Effector CD8-positive, alpha-beta T cell (primary cell): Measurements from ENCODE around the gene PRSS33.

Source experiments
- DNase-seq: peaks from one replicate; lab custom pipeline; 2025; lab: John Stamatoyannopoulos, UW

PRSS33 gene

DNA sequence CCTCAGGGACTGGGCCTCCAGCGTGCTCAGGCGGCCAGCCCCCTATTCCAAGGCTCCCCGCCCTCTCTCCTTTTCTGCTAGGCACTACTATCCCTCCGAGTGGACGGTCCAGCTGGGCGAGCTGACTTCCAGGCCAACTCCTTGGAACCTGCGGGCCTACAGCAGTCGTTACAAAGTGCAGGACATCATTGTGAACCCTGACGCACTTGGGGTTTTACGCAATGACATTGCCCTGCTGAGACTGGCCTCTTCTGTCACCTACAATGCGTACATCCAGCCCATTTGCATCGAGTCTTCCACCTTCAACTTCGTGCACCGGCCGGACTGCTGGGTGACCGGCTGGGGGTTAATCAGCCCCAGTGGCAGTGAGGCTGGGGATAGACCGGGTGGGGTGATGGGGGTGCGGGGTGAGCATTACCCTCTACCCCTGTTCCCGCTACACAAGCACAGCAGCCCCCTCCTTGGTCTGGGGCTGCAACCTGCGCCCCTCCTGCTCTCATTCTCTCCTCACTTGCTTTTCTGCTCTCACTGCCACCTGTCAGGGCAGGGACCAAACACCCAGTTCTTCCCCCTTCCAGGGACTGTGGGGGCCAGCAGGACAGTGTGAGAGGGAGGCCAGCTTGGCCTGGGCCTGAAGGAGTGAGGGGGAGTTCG is 12.0 kb upstream of the PRSS33 start:
- DNase-seq = no peak

DNA sequence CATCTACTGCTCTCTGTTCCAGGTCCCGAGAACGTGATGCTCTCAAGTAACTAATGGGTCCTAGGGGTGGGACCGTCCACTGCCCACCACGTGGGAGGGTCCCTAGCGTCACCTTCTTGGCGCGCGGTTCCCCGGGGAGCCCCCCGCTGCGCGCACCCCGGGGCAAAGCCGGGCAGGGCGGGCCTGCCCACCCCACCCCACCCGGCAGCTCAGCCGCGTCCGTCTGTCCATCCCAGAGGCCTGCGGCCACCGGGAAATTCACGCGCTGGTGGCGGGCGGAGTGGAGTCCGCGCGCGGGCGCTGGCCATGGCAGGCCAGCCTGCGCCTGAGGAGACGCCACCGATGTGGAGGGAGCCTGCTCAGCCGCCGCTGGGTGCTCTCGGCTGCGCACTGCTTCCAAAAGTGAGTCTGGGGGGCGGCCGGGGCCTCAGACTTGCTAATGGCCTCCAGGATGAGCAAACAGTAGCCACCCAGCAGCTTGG is 11.4 kb upstream of the PRSS33 start:
- no peak for DNase-seq

DNA sequence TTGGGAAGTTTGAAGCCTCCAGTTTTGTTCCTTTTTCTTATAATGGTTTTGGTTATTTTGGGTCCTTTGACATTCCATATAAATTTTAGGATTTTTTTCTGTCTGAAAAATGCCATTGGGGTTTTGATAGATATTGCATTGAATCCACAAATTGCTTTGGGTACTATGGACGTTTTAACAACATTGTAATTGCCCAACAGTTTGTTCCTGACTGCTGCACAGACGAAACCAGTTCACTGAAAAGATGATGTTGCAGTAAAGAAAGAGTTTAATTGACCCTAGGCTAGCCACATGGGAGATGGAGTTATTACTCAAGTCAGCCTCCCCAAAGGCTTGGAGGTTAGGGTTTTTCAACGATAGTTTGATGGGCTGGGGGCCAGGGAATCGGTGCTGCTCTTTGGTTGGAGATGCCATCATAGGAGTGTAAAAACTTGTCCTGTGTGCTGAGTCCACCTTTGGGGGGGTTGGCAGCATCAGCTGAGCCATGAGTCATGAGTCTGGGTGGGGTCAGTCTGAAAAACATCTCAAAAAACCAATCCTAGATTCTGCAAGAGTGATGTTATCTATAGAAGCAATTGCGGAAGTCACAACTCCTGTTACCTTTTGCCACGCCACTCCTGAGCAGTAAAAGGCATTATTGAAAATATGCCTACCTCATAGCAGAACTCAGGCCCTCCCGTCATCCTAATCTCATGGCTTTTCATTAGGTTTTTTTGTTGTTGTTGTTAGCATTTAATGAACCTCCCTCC is 8.2 kb upstream of the PRSS33 start:
- DNase-seq = no peak

DNA sequence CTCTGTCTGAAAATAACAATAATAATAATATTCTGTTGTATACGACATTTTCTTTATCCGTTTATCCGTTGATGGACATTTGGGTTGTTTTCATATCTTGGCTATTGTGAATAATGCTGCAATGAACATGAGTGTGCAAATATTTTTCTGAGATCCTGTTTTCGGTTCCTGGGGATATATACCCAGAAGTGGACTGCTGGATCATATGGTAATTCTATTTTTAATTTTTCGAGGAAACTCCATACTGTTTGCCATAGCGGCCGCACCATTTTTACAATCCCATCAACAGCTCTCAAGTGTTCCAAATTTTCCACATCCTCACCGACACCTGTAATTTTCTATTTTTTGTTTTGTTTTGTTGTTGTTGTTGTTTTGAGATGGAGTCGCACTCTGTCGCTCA is 5.6 kb upstream of the PRSS33 start:
- no peak for DNase-seq

DNA sequence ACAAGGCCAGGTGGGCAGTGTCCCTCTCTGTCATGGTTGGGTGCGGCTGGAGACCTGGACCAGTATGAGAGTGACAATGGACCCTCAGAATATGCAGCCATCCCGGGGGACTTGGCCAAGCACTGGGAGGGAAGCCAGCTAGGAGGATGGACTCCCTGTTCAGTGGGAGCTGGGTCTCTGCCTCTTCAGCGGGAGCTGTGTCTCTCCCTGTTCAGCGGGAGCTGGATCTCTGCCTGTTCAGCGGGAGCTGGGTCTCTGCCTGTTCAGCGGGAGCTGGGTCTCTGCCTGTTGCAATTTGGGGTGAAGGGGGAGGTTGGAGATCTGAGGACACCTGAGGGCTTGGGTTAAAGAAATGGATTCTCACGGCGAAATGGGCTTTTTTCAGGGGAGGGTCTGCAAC is 3.8 kb upstream of the PRSS33 start:
- DNase-seq = no peak

DNA sequence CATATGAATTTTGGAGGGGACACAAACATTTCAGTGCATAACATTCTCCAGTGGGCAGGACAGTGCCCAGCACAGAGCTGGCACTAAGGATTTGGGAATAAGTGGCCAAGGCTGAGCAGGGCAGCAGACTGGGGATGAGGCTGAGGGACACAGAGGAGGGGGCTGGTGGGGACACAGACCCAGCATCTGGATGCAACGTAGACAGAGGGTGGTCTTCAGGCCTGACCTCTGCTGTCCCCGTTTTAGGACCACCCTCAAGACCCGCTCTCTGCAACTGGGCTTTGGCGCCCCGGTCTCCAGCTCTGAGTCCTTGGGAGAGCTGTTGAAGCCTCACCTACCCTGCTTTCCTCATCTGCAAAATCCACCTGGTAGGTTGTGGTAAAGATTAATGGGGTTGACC is 3.3 kb upstream of the PRSS33 start:
- no peak for DNase-seq

DNA sequence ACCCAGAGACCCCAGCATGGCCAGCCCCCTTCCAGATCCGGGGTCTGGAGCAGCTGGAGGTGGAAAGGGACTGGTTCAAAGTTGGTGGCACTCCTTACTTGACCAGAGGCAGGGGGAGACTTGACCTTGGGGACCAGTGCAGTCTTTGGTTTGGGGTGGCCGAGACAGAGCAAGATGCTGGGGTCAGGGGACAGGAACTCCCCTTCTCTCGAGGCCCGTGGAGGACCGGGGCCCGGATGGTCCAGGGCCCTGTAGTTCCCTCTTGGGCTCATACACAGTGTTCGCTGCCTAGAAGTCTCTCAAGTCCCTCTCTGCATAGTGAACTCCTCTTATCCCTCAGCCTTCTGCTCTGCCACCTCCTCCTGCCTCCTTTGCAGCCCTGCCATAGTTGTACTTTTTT is 601 bp upstream of the PRSS33 start:
- DNase-seq = no peak

DNA sequence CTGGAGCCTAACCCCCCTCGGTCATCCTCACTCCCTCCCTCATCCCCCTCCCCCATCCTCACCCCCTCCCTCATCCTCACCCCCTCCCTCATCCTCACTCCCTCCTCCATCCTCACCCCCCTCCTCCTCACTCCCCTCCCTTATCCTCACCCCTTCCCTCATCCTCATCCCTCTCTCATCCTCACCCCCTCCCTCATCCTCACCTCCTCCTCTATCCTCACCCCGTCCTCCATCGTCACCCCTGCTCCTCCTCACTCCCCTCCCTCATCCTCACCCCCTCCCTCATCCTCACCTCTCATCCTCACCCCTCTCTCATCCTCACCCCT is 571 bp downstream of the PRSS33 start:
- no peak for DNase-seq

DNA sequence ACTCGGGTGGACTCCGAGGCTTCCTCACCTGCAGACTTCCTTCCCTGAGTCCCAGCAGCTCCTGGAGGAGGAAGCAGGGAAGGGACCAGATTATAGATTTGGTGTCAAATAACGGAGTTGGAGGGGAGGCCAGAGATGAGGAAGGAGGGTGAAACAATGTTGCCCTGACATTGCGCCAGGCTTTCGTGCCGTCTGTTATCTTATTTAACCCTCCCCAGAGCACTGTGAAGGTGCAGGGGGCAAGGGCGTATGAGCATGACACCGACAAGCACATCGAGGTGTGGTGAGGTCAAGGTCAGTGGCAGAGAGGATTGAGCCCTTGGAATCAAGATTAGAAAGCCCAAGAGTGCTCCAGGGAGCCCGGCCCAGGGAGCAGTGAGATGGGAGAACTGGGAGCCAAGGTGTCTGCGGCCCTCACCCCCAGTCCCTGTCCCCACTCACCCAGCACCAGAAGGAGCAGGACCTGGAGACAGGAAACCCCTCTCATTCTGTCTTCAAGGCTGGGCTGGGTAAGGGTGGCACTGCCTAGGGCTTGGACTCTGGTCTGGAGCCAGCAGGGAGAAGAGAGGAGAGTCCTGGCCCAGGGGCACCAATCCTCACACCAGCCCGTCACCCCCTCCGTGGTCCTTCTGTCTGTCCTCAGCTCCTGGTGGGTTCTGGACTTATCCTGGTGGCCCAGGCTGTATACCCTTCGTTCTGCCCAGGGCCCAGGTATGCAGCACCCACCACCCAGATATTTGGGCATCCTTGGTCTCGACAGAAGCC is 1.1 kb downstream of the PRSS33 start:
- no peak for DNase-seq

DNA sequence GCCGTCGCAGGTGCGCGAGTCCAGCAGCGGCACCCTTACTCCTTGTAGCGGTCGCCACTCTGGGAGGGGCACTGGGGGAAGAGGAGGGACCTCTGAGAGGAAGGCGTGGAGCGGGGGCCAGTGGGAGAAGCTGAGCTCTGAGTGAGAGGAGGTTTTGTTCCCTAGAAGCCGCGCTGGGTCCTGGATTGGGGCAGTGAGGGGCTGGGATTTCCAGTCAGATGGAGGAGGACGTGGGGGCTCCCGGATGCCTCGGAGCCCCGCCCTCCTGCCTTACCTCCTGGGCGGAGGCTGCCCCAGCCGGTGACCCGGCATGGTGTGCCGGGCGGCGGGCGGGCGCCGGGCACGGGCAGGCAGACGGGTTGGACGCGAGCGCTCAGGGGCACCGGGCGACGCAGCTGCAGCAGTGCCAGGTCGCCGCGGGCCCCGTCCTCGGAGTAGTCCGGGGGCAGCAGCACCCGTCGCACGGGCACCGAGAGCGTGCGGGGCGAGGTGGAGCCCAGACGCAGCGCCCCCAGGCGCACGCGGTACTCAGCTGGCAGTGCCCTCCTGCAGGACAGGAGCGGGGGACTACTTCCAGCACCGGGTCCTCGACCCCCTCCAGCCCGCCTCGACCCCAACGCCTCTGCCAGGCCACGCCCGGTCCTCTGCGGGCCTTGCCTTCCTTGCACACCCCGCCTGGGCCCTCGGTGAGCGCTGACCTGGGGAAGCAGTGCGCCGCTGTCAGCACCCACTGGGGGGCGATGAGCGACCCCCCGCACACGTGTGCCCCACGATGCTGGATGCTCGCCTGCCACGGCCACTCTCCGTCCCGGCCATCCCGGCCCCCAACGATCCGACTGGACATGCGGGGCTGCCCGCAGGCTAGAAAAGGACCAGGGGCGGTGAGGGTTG is 2.0 kb downstream of the PRSS33 start:
- DNase-seq = no peak

DNA sequence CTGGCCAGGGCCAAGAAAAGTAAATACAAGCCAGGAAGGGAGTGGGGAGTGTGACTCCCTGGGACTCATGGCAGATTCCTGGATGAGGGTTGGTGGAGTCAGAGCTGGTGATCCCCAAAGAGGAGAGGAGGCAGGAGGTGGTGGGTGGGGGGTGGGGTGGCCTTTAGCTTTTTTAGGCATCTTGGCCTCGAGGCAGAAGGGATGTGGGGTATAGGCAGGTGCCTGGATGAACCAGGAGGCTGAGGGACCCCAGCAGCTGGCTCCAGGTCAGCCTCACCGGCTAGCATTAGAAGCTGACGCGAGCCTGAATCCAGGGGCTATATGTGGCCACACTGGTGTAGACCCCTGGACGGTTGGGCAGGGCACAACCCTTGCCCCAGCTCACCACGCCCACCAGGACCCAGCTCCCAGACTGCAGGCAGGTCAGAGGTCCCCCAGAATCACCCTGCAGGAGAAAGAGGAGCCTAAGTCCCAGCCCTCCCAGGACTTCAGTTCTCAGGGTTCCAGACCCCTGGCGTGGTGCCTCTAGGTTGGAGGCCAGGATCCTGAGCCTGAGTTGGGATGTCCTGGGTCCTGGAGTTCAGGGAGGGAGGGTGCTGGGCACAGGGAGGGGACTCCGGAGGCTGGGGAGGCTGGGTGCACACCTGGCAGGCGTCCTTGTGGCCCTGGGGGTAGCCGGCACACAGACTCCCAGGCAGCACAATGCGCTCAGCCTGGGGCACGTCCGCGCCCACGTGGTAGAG is 2.8 kb downstream of the PRSS33 start:
- DNase-seq = no peak

DNA sequence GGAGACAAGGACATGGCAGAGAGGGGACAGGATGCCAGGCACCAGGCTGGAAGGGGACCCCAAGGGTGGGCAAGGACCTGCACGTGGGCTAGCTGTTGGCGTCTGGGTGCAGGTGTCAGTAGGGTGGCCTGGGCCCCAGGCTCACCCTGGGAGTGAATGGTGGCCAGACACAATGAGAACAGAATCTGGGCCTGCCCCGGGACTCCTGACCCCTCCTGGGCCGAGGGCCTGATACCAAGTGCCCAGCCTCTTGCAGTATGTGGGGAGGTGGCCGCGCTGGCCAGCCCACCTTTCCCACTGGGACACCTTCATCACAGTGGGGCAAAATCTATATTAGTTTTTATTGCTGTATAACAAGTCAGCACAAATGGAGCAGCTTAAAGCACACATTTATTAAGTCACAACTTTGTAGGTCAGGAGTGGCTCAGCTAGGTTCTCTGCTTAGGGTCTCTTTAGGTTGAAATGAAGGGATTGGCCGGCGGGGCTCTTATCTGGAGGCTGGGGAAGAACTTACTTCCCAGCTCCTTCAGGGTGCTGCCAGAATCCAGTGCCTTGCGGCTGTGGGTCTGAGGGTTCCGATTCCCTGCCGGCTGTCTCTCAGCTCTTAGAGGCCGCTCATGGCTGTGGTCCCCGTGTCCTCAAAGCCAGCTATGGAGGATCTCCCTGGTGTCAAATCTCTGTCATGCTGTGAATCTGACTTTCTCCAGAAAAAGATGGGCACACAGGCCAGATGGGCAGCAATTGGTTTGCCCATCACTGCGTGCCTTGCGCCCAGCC is 3.6 kb downstream of the PRSS33 start:
- DNase-seq = no peak

DNA sequence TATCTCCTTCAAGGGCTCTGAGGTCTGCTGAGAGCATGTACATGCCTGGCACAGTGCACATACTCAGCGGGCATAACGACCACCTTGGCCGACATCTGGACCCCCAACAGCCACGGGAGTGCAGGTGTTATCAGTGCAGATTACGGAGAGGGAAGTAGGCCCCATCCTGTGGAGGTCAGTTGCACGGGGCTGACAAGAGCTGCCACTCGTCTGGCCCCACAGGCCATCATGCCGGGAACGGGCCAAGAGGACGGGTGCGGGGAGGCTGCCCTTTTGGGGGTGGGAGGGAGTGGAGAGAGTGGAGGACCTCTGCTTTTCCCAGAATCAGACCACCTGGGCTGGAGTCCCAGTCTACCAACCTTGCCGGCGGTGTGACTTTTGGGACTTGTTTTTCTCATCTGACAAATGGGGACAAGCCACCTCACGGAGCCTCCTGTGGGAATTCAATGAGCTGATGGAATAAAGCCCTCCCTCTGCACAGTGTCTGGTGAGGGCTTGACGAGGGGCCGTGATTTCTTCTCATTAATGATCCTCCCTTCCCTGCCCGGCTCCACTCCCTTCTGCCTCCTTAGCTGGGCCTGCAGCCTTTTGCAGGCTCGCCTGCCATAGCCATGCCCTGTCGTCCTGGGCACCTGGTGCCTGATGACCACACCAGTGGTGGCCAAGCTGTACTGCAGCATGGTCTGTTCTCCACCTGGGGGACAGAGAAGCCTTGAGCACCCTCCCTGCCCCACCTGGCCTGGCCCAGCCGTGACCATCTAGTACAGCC is 4.6 kb downstream of the PRSS33 start:
- DNase-seq = no peak

DNA sequence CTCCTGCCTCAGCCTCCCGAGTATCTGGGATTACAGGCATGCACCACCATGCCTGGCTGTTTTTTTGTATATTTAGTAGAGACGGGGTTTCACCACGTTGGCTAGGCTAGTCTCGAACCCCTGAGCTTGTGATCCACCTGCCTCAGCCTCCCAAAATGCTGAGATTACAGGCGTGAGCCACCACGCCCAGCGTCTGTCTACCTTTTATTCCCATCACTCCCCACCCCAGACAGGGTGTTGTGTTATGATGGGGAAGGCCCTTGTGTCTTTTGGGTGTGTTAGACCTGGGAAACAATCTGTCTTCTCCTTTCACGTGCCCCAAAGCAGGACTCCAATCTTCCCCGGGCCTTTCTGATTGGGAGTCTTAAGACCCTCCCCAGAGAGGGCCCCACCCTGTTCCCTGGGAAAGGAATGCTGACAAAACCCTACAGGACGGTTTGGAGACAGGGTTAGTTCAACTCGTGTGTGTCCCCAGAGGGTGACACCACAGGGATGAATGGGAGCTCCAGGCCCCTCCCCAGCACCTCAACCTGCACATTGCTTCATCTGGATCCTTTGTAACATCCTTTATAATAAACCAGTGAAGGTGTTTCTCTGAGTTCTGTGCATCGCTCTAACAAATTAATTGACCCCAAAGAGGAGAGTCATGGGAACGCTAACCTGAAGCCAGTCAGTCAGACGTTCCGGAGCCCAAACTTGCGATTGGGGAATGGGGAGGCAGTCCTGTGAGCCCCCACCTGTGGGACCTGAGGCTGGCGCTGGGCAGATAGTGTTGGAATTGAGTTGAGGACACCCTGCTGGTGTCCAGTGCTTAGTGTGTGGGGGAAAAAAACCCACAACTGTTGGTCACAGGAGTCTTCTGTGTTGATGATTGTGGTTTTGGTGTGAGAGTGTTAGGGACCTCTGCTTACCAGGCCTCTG is 7.1 kb downstream of the PRSS33 start:
- no peak for DNase-seq

DNA sequence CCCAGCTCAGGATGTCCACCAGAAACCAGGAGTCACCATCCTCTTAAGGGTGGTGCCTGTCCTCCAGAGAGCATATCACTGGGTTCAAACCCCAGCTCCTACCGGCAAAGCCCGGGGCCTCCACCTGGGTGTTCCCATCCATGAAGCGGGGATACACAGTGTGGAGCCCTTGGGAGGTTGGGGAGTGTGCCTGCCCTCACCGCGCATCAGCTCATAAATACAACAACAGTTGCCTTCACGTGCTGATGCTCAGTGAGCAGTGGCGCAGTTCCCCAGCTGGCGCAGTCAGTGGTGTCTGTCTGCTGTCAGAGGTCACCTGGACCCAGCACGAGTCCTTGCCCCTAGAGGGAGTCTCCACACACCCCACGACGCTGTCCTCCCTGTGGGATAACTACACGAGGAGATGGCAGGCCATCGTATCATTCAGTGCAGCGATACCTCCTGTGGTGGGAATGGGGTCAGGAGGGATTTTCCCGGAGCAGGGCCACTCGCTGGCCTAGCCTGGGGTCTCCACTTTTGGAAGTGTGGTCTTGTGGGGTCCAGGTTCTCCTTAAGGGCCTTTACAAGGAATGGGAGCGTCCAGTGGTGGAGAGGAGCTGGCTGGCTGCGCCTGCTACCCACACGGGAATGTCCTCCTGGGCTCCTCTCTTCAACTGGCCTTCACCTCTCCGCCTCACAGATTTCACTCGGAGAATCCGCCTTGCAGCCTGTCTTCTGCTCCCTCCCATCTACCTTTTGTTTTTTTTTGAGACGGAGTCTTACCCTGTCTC is 8.0 kb downstream of the PRSS33 start:
- DNase-seq = no peak

DNA sequence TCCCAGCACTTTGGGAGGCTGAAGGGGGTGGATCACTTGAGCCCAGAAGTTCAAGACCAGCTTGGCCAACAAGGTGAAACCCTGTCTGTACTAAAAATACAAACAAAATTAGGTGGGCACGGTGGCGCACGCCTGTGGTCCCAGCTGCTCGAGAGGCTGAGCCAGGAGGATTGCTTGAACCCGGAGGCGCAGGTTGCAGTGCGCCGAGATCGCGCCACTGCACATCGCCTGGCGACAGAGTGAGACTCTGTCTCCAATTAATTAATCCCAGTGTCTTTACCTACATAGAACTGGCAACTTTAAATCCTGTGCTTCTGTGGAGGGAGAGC is 8.8 kb downstream of the PRSS33 start:
- no peak for DNase-seq

DNA sequence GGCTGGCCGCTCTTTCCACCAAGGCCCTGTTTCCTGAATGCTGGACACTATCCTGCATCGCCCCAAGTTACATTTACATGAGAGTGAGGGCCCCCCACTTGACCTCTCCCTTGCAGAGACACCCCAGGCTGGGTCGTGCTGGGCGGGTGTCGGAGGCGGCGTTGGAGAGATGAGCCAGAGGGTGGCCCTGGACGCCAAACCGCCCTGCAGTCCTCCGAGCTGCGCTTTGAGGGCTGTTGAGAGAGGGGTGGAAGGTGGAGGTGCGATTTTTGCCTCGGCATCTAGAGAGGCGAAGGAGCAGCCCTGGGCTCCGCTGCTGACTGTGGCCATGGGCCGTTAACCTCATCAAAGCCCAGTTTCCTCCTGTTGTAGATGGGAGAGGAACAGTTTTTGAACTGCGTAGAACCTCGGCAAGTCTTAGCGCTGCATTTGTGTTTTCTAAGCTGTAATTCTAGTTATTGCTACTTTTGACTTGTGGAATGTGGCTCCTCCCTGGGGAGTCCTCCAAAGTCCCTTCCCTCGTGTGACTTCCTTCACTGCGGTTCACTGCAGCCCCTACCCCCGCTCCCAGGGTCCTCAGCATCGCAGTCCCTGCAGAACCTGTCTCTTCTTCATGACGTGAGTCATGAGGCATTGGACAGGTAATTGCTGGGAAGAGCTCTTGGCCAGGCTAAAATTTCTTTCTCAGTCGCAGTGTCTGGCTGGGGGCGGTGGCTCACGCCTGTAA is 9.3 kb downstream of the PRSS33 start:
- no peak for DNase-seq
